Measurements from ENCODE around the gene ARHGAP42.

Gene ARHGAP42

DNA sequence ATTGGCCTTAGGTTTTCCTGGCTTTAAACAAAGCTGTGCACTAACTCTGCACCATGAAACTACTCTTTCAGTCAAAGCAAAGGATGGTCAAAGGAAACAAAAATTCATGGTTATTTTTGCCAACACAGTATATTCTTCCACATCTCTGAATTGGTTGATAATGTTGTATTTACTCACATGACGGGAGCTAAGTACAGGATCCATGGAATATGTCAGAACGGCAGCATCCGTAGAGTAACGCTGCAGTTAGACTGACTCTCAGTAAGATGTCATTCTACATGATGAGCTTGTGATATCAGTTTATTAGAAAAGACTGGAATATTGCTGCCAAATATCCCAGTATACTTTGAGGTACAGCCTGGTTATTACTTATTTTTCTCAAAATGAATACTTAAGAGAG, 270.4 kb downstream of the ARHGAP42 start:
- DNase-seq (ENCODE audit: insufficient read length, low spot score) (no peak), FAIRE-seq (no peak)
- TF ChIP-seq TAF1 (IDR thresholded peaks at IDR 0.05; ENCODE audit: low read depth, low read length) (no peak), POU2F2 (IDR thresholded peaks at IDR 0.05; ENCODE audit: low read depth, low read length) (no peak), POLR2AphosphoS5 (IDR thresholded peaks at IDR 0.05; ENCODE audit: low read depth, low read length) (no peak), SPI1 (IDR thresholded peaks at IDR 0.05; ENCODE audit: low read depth, low read length) (no peak), PAX5 (IDR thresholded peaks at IDR 0.05; ENCODE audit: insufficient read depth, low read length, severe bottlenecking) (no peak), POLR2A (IDR thresholded peaks at IDR 0.05; ENCODE audit: low read depth, low read length) (no peak)

DNA sequence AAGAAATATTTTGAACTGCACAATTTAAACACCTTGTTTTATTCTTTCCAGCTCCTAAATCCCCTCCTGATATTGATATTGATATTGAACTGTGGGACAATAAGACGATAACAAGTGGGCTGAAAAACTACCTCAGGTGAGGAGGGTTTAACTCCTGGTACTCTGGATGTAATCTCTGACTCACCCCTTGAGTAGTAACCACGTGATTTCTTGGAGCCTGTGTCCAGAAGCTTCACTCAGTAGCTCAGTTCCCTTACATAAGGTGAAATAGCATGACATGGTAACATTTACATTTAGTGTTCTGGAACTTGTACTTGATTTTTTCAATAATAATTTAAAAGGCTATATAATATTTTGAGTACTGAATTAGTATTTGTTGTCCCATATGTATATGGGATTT, 274.5 kb downstream of the ARHGAP42 start:
- no peak for TF ChIP-seq POLR2A (IDR thresholded peaks at IDR 0.05; ENCODE audit: low read depth, low read length)
- TF ChIP-seq POU2F2 (IDR thresholded peaks at IDR 0.05; ENCODE audit: low read depth, low read length), result no peak
- no peak for TF ChIP-seq PAX5 (IDR thresholded peaks at IDR 0.05; ENCODE audit: insufficient read depth, low read length, severe bottlenecking)
- no peak for TF ChIP-seq TAF1 (IDR thresholded peaks at IDR 0.05; ENCODE audit: low read depth, low read length)
- no peak for TF ChIP-seq SPI1 (IDR thresholded peaks at IDR 0.05; ENCODE audit: low read depth, low read length)
- no peak for TF ChIP-seq POLR2AphosphoS5 (IDR thresholded peaks at IDR 0.05; ENCODE audit: low read depth, low read length)
- DNase-seq (ENCODE audit: insufficient read length, low spot score) (no peak), FAIRE-seq (no peak)

DNA sequence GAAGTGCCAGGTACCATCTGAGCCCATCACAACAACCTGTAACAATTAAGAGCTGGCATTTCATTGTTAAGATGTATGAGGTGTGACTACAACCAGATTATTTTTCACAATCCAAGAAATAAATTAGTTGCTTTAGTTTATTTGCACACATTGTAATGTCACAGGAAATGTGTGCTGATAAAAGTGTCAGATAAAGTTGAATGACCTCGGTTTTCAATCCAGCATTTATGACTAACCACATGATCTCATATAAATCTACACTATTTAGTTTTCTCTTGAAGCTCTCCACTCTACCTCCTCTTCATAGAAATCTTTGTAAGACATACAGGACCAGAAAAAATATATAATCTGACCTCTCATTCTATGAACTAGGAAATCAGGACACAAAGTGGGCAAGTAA, 276.3 kb downstream of the ARHGAP42 start:
- no peak for DNase-seq (ENCODE audit: insufficient read length, low spot score)
- FAIRE-seq, result no peak

DNA sequence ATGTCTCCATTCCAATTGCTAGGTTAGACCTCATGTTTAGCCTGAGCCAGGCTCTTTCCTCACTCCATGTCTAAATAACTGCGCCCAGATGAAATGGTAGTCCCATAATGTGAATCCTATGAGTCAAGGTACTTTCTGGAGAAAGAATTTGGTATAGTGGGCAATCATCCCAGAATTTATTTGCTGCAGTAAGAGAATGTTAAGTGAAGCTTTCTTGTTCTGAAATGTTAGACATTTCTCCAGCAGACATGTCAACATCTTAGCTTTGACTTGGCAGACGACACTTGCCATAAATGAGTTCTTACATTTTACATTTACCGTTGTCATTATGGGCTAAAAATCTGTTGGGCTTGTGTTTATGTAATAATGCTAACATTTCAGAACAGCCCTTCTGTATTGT, 277.3 kb downstream of the ARHGAP42 start:
- no peak for DNase-seq (ENCODE audit: insufficient read length, low spot score)
- TF ChIP-seq POLR2AphosphoS5 (IDR thresholded peaks at IDR 0.05; ENCODE audit: low read depth, low read length) (no peak), TAF1 (IDR thresholded peaks at IDR 0.05; ENCODE audit: low read depth, low read length) (no peak)
- no peak for FAIRE-seq

More for the DNA sequence above, 276.3 kb downstream of the ARHGAP42 start:
- no peak for TF ChIP-seq PAX5 (IDR thresholded peaks at IDR 0.05; ENCODE audit: insufficient read depth, low read length, severe bottlenecking)
- TF ChIP-seq SPI1 (IDR thresholded peaks at IDR 0.05; ENCODE audit: low read depth, low read length), result no peak
- TF ChIP-seq POU2F2 (IDR thresholded peaks at IDR 0.05; ENCODE audit: low read depth, low read length), result no peak
- no peak for TF ChIP-seq TAF1 (IDR thresholded peaks at IDR 0.05; ENCODE audit: low read depth, low read length)
- no peak for TF ChIP-seq POLR2AphosphoS5 (IDR thresholded peaks at IDR 0.05; ENCODE audit: low read depth, low read length)

DNA sequence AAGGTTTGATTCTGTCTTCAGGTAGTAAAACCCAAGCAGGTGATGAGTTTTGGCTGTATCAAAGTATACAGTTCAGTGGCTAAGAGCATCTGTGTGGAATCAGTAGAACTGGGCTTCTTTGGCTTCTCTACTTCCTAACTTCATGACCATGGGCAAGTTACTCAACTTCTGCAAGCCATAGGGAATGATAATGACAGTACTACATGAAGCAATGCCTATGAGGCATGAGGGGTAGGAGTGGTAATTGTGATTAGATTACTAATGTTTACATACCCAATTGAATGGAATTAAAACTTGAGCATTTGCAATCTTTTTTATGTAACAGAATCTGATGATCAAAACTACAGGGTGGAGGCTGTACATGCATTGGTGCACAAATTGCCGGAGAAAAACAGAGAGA, 278.3 kb downstream of the ARHGAP42 start:
- DNase-seq (ENCODE audit: insufficient read length, low spot score) (no peak), FAIRE-seq (no peak)
- TF ChIP-seq PAX5 (IDR thresholded peaks at IDR 0.05; ENCODE audit: insufficient read depth, low read length, severe bottlenecking), result no peak
- TF ChIP-seq TAF1 (IDR thresholded peaks at IDR 0.05; ENCODE audit: low read depth, low read length), result no peak
- TF ChIP-seq POU2F2 (IDR thresholded peaks at IDR 0.05; ENCODE audit: low read depth, low read length), result no peak
- no peak for TF ChIP-seq SPI1 (IDR thresholded peaks at IDR 0.05; ENCODE audit: low read depth, low read length)
- no peak for TF ChIP-seq POLR2A (IDR thresholded peaks at IDR 0.05; ENCODE audit: low read depth, low read length)
- TF ChIP-seq POLR2AphosphoS5 (IDR thresholded peaks at IDR 0.05; ENCODE audit: low read depth, low read length), result no peak

DNA sequence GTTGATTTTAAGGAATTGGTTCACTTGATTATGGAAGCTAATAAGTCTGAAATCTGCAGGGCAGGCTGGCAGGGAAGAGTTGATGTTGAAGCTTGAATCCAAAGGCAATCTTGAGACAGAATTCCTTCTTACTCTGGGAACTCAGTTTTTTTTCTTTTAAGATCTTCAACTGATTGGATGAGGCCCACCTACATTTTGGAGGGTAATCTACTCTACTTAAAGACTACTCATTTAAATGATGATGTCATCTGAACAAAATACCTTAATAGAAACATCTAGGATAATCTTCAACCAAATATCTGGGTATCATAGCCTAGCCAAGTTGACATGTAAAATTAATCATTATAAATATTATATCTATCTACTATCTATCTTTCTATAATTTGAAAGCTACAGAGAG, 279.3 kb downstream of the ARHGAP42 start:
- no peak for TF ChIP-seq SPI1 (IDR thresholded peaks at IDR 0.05; ENCODE audit: low read depth, low read length)
- TF ChIP-seq POLR2AphosphoS5 (IDR thresholded peaks at IDR 0.05; ENCODE audit: low read depth, low read length), result no peak
- TF ChIP-seq POU2F2 (IDR thresholded peaks at IDR 0.05; ENCODE audit: low read depth, low read length), result no peak
- no peak for TF ChIP-seq TAF1 (IDR thresholded peaks at IDR 0.05; ENCODE audit: low read depth, low read length)
- TF ChIP-seq PAX5 (IDR thresholded peaks at IDR 0.05; ENCODE audit: insufficient read depth, low read length, severe bottlenecking), result no peak
- TF ChIP-seq POLR2A (IDR thresholded peaks at IDR 0.05; ENCODE audit: low read depth, low read length), result no peak
- FAIRE-seq (no peak), DNase-seq (ENCODE audit: insufficient read length, low spot score) (no peak)

DNA sequence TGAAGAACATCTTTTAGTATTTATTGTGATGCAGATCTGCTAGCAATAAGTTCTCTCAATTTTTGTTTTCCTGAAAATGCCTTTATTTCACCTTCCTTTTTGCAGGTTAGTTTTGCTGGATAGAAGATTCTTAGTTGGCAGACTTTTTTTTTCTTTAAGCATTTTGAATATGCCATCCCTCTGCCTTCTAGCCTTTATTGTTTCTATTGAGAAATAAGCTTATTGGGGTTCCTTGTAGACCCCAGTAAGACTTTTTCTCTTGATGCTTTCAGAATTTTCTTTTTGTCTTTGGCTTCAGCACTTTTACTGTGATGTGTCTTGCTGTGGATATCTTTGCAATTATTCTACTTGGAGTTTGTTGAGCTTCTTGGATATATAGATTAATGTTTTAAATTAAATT, 281.9 kb downstream of the ARHGAP42 start:
- FAIRE-seq, result no peak
- DNase-seq (ENCODE audit: insufficient read length, low spot score), result no peak
- TF ChIP-seq POLR2AphosphoS5 (IDR thresholded peaks at IDR 0.05; ENCODE audit: low read depth, low read length), result no peak
- TF ChIP-seq TAF1 (IDR thresholded peaks at IDR 0.05; ENCODE audit: low read depth, low read length), result no peak
- TF ChIP-seq PAX5 (IDR thresholded peaks at IDR 0.05; ENCODE audit: insufficient read depth, low read length, severe bottlenecking), result no peak
- TF ChIP-seq POU2F2 (IDR thresholded peaks at IDR 0.05; ENCODE audit: low read depth, low read length), result no peak
- TF ChIP-seq SPI1 (IDR thresholded peaks at IDR 0.05; ENCODE audit: low read depth, low read length), result no peak
- TF ChIP-seq POLR2A (IDR thresholded peaks at IDR 0.05; ENCODE audit: low read depth, low read length), result no peak

DNA sequence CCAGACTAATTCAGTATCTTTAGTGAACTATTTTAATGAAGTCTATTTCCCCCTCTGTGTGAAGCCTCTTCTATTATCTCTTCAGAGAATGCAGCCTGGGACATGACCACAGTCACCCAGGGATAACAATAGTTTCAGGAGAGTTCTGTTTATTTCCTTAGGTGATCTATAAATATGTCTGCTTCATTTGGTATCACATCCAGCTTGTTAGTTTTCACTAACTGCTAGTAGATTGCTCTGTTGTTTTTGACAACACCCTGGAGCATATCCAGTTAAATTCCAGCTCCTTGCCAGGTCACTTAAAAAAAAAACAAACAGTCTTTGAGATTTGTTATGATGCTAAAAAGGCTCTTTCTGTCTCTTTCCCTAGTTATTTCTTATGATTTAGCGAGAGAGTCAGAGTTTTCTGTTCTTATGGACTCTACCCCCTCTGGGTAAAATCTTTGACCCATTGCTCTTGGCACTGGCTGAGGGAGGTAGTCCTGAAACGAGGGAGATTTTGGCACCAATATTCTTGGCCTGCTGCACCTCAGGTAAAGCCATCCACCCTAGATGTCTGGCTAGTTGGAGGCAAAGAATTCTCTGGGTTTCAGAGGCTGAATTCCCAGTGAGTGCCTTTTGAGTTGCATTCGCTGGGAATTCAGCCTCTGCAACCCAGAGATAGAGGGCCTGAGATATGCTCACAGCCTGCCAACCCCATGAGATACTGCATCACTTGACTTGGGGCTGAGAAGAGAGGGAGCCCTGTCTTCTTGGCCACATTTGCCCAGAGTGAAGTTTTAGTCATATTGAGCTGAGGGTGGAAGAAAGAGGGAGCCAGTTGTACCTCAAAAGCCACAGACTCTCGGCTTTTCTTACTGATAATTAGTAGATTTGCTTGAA, 283.4 kb downstream of the ARHGAP42 start:
- TF ChIP-seq PAX5 (IDR thresholded peaks at IDR 0.05; ENCODE audit: insufficient read depth, low read length, severe bottlenecking) (no peak), POLR2AphosphoS5 (IDR thresholded peaks at IDR 0.05; ENCODE audit: low read depth, low read length) (no peak), SPI1 (IDR thresholded peaks at IDR 0.05; ENCODE audit: low read depth, low read length) (no peak), POLR2A (IDR thresholded peaks at IDR 0.05; ENCODE audit: low read depth, low read length) (no peak), TAF1 (IDR thresholded peaks at IDR 0.05; ENCODE audit: low read depth, low read length) (no peak), POU2F2 (IDR thresholded peaks at IDR 0.05; ENCODE audit: low read depth, low read length) (no peak)
- FAIRE-seq, result no peak
- no peak for DNase-seq (ENCODE audit: insufficient read length, low spot score)

DNA sequence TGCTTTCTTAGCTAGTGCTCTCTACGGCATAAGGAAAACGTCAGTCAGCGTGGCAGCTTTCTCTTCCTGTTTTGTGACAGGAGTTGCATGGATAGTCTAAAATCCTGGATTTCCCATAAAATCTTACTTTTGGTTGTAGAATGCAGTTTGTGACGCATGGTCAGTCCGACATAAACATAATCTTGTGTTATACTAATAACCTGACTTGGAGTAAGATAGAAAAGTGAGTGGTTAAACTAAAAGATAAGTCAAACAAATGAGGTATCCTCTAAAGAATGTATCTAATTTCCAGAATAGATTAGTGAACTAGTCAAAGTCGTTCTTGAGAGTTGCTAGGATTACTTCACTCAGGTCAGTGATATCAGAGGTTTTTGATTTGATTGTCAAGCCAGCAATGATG, 285.0 kb downstream of the ARHGAP42 start:
- no peak for TF ChIP-seq POLR2A (IDR thresholded peaks at IDR 0.05; ENCODE audit: low read depth, low read length)
- no peak for TF ChIP-seq TAF1 (IDR thresholded peaks at IDR 0.05; ENCODE audit: low read depth, low read length)
- no peak for TF ChIP-seq PAX5 (IDR thresholded peaks at IDR 0.05; ENCODE audit: insufficient read depth, low read length, severe bottlenecking)
- TF ChIP-seq POLR2AphosphoS5 (IDR thresholded peaks at IDR 0.05; ENCODE audit: low read depth, low read length), result no peak
- no peak for TF ChIP-seq POU2F2 (IDR thresholded peaks at IDR 0.05; ENCODE audit: low read depth, low read length)
- no peak for TF ChIP-seq SPI1 (IDR thresholded peaks at IDR 0.05; ENCODE audit: low read depth, low read length)
- FAIRE-seq, result no peak
- DNase-seq (ENCODE audit: insufficient read length, low spot score), result no peak

DNA sequence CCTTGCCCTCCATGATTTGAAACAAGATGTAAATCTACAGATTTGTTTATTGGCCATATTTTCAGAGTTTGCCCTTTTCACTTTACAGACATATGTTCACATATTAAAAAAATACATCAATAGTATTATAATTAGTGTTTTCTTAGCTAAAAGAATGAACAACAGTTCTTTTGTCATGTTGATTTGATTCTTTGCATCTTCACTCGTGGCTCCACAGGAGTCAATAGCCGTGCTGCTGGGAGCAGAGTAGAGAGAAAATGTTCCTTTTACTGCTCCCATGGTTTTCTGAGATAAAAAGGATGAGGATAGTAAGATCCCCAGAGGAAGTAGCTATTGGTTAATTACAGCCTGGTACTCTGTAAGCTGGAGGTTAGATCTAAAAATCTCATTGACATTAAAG, 291.4 kb downstream of the ARHGAP42 start:
- FAIRE-seq (no peak), DNase-seq (ENCODE audit: insufficient read length, low spot score) (no peak)
- TF ChIP-seq SPI1 (IDR thresholded peaks at IDR 0.05; ENCODE audit: low read depth, low read length), result no peak
- TF ChIP-seq POU2F2 (IDR thresholded peaks at IDR 0.05; ENCODE audit: low read depth, low read length), result no peak
- TF ChIP-seq POLR2AphosphoS5 (IDR thresholded peaks at IDR 0.05; ENCODE audit: low read depth, low read length), result no peak
- TF ChIP-seq POLR2A (IDR thresholded peaks at IDR 0.05; ENCODE audit: low read depth, low read length), result no peak
- TF ChIP-seq PAX5 (IDR thresholded peaks at IDR 0.05; ENCODE audit: insufficient read depth, low read length, severe bottlenecking), result no peak
- TF ChIP-seq TAF1 (IDR thresholded peaks at IDR 0.05; ENCODE audit: low read depth, low read length), result no peak
